H1 (cell line): ENCODE measurements around the gene CCDC191. TPM values are rescaled to one million over a fixed set of nuclear protein-coding genes. Genes with fewer than 3 reads are reported as not detected.

ENCODE experiments used
- CTCF ChIA-PET: fragments of 300-600 bp; sonication (Branson Sonifier 250); formaldehyde crosslinking; loops from one replicate; lab custom pipeline; 2021; ENCODE audit not compliant: partially characterized antibody; lab: Charles Lee
- POLR2A ChIA-PET: fragments of 300-600 bp; sonication (Branson Sonifier 250); formaldehyde crosslinking; loops from one replicate; lab custom pipeline; 2021; ENCODE audit warnings: inconsistent platforms; ENCODE audit not compliant: partially characterized antibody; lab: Charles Lee
- DNase-seq, 2 experiments: peaks; one replicate each; pipeline versions ENCODE4 v3.0.0 to v3.0.0-alpha.2; 2010 to 2022; ENCODE audit warnings: low spot score in 2 of 2, low read depth in 1 of 2, mixed read lengths in 1 of 2
- FAIRE-seq: peaks from 2 replicates; lab custom pipeline; 2011; peaks lifted over from hg19 to GRCh38; lab: Jason Lieb, UNC
- H2AFZ ChIP-seq: 2 replicates; pipeline ENCODE4 v1.8.1; 2012; ENCODE audit warnings: low read length, inconsistent platforms
- H2AK5ac ChIP-seq: 2 replicates; pipeline ENCODE4 v1.6.1; 2013; ENCODE audit warnings: low read depth, low read length
- H2BK120ac ChIP-seq: replicated peaks from 2 replicates; pipeline ENCODE3; 2013; ENCODE audit warnings: low read depth, low read length, inconsistent platforms
- H2BK12ac ChIP-seq: 2 replicates; pipeline ENCODE4 v1.6.1; 2013; ENCODE audit warnings: low read depth, low read length
- H2BK15ac ChIP-seq: 2 replicates; pipeline ENCODE4 v1.6.1; 2013; ENCODE audit warnings: low read length
- H2BK20ac ChIP-seq: 2 replicates; pipeline ENCODE4 v1.6.1; 2013; ENCODE audit warnings: low read length
- H2BK5ac ChIP-seq: 2 replicates; pipeline ENCODE4 v1.6.1; 2013; ENCODE audit warnings: low read depth, low read length
- H3K14ac ChIP-seq: 2 replicates; pipeline ENCODE4 v1.6.1; 2013; ENCODE audit warnings: inconsistent platforms; ENCODE audit not compliant: insufficient read length
- H3K18ac ChIP-seq: 2 replicates; pipeline ENCODE4 v1.6.1; 2013; ENCODE audit warnings: low read length; ENCODE audit errors: extremely low read depth
- H3K23ac ChIP-seq: 2 replicates; pipeline ENCODE4 v1.6.1; 2013; ENCODE audit warnings: inconsistent platforms; ENCODE audit not compliant: insufficient read length
- H3K23me2 ChIP-seq: 2 replicates; pipeline ENCODE4 v1.6.1; 2013; ENCODE audit warnings: low read depth, low read length
- H3K27ac ChIP-seq: 2 replicates; pipeline ENCODE4 v1.6.1; 2011; ENCODE audit warnings: low read depth, low read length, inconsistent platforms
- H3K27me3 ChIP-seq, 4 experiments: replicated peaks in 1 of 4; 1 replicate in 1 of 4; 2 replicates in 3 of 4; pipeline versions ENCODE4 v1.6.1 to v1.8.1; 2011 to 2013; ENCODE audit warnings: low read length in 3 of 4, mild to moderate bottlenecking in 3 of 4, inconsistent platforms in 2 of 4, mixed read lengths in 2 of 4, moderate library complexity in 1 of 4; ENCODE audit not compliant: control insufficient read depth in 3 of 4, insufficient read depth in 3 of 4; ENCODE audit errors: extremely low read depth in 1 of 4
- H3K36me3 ChIP-seq, 4 experiments: 2 replicates each; pipeline versions ENCODE4 v1.6.1 to v1.8.1; 2011 to 2013; ENCODE audit warnings: mild to moderate bottlenecking in 4 of 4, low read length in 3 of 4, moderate library complexity in 2 of 4, control low read depth in 1 of 4, inconsistent platforms in 1 of 4; ENCODE audit not compliant: insufficient read depth in 4 of 4, control insufficient read depth in 2 of 4
- H3K4ac ChIP-seq: replicated peaks from 2 replicates; pipeline ENCODE3; 2013; ENCODE audit warnings: low read length, low read depth, mixed read lengths, inconsistent platforms; ENCODE audit not compliant: insufficient read length
- H3K4me1 ChIP-seq, 4 experiments: replicated peaks in 1 of 4; 1 replicate in 1 of 4; 2 replicates in 3 of 4; pipeline versions ENCODE4 v1.6.1 to v1.8.1; 2011 to 2013; ENCODE audit warnings: low read length in 3 of 4, inconsistent platforms in 2 of 4, mixed read lengths in 1 of 4; ENCODE audit not compliant: insufficient read depth in 4 of 4, control insufficient read depth in 3 of 4
- H3K4me2 ChIP-seq, 2 experiments: 2 replicates each; pipeline versions ENCODE4 v1.6.1 to v1.8.1; 2011 to 2013; ENCODE audit warnings: low read depth in 2 of 2, low read length in 2 of 2, control low read depth in 1 of 2, inconsistent platforms in 1 of 2, mild to moderate bottlenecking in 1 of 2; ENCODE audit not compliant: insufficient read depth in 1 of 2
- H3K4me3 ChIP-seq, 4 experiments: fragments of 200-600, 300-600 bp in 1 of 4; sonication (generic), shearing (Covaris generic), sonication (Bioruptor Twin) in 1 of 4; 2 replicates each; pipeline versions ENCODE4 v1.5.1 to v1.8.1; 2011 to 2016; ENCODE audit warnings: low read length in 4 of 4, low read depth in 3 of 4, control low read depth in 2 of 4, inconsistent platforms in 2 of 4, mild to moderate bottlenecking in 2 of 4, mixed read lengths in 1 of 4, moderate library complexity in 1 of 4; ENCODE audit not compliant: insufficient read depth in 2 of 4; ENCODE audit errors: extremely low read depth in 1 of 4
- H3K56ac ChIP-seq: replicated peaks from 2 replicates; pipeline ENCODE3; 2013; ENCODE audit warnings: low read depth, mild to moderate bottlenecking, mixed read lengths, low read length, inconsistent platforms; ENCODE audit not compliant: insufficient read length
- H3K79me1 ChIP-seq: 2 replicates; pipeline ENCODE4 v1.6.1; 2013; ENCODE audit warnings: low read depth, low read length, control low read depth
- H3K79me2 ChIP-seq, 2 experiments: 2 replicates each; pipeline versions ENCODE4 v1.6.1 to v1.8.1; 2012 to 2013; ENCODE audit warnings: low read length in 2 of 2, mild to moderate bottlenecking in 2 of 2, inconsistent platforms in 1 of 2; ENCODE audit not compliant: insufficient read depth in 2 of 2, control insufficient read depth in 1 of 2
- H3K9ac ChIP-seq, 4 experiments: replicated peaks in 1 of 4; 1 replicate in 1 of 4; 2 replicates in 3 of 4; pipeline versions ENCODE4 v1.6.1 to v1.8.1; 2011 to 2013; ENCODE audit warnings: low read depth in 3 of 4, low read length in 3 of 4, control low read depth in 2 of 4, mild to moderate bottlenecking in 2 of 4, moderate library complexity in 2 of 4, inconsistent platforms in 1 of 4; ENCODE audit errors: extremely low read depth in 1 of 4
- H3K9me3 ChIP-seq, 2 experiments: 2 replicates each; pipeline versions ENCODE4 v1.6.1 to v1.8.1; 2012 to 2013; ENCODE audit warnings: mild to moderate bottlenecking in 2 of 2, moderate library complexity in 2 of 2, control low read depth in 1 of 2, inconsistent platforms in 1 of 2, low read depth in 1 of 2, low read length in 1 of 2, mixed read lengths in 1 of 2; ENCODE audit not compliant: insufficient read depth in 2 of 2
- H4K20me1 ChIP-seq, 2 experiments: replicated peaks in 1 of 2; 2 replicates each; pipeline versions ENCODE3 to v1.8.1; 2011 to 2013; ENCODE audit warnings: inconsistent platforms in 2 of 2, low read length in 2 of 2, mild to moderate bottlenecking in 1 of 2; ENCODE audit not compliant: insufficient read depth in 2 of 2, control insufficient read depth in 1 of 2
- H4K5ac ChIP-seq: 2 replicates; pipeline ENCODE4 v1.6.1; 2013; ENCODE audit warnings: low read length, low read depth, mixed read lengths, inconsistent platforms; ENCODE audit not compliant: insufficient read length
- H4K8ac ChIP-seq: 2 replicates; pipeline ENCODE4 v1.8.0; 2013; ENCODE audit warnings: mild to moderate bottlenecking, moderate library complexity, low read length, inconsistent platforms; ENCODE audit not compliant: insufficient read depth; ENCODE audit errors: extremely low read depth
- H4K91ac ChIP-seq: replicated peaks from 2 replicates; pipeline ENCODE3; 2013; ENCODE audit warnings: low read length, mixed read lengths, inconsistent platforms; ENCODE audit not compliant: insufficient read length
- ASH2L ChIP-seq: fragments of 200-600, 300-600 bp; sonication (generic); IDR thresholded peaks from one replicate; pipeline ENCODE4 v1.7.1; 2017; ENCODE audit warnings: low read length
- CTBP2 ChIP-seq: IDR thresholded peaks from 2 replicates; pipeline ENCODE4 v1.7.0; 2011; ENCODE audit warnings: borderline replicate concordance, mild to moderate bottlenecking, moderate library complexity, mixed read lengths, low read length; ENCODE audit not compliant: insufficient read depth, insufficient read length
- JUN ChIP-seq: IDR thresholded peaks from 2 replicates; pipeline ENCODE4 v1.6.1; 2011; ENCODE audit warnings: low read depth, mild to moderate bottlenecking, improper control_type of control experiment, low read length
- TAF7 ChIP-seq: optimal IDR thresholded peaks from 2 replicates; pipeline ENCODE3; 2011; ENCODE audit warnings: low read depth, mild to moderate bottlenecking, inconsistent platforms, low read length, moderate library complexity, borderline replicate concordance
- WGBS, 2 experiments: shearing (Covaris generic) in 1 of 2; methylation state at CpG; one replicate each; pipeline versions ENCODE4 v1.1.6 to v1.1.7; 2013 to 2015; ENCODE audit warnings: low lambda C conversion rate in 2 of 2, mixed read lengths in 2 of 2, inconsistent platforms in 1 of 2, low coverage in 1 of 2, missing lambda C conversion rate in 1 of 2; ENCODE audit not compliant: insufficient replicate concordance in 2 of 2, insufficient coverage in 1 of 2, insufficient read length in 1 of 2; ENCODE audit errors: extremely low coverage in 1 of 2, missing lambda C conversion rate in 1 of 2; 5-methylcytosine and 5-hydroxymethylcytosine counted together
- polyA plus RNA-seq, 7 experiments: library from polyadenylated mRNA; depleted of rRNA in 3 of 7; stranded (reverse) in 5 of 7; unstranded in 2 of 7; fragments of >200 nt in 5 of 7; fragments of 200-250 nt in 2 of 7; gene quantifications; 1 replicate in 5 of 7; 2 replicates in 1 of 7; 4 replicates in 1 of 7; pipeline versions ENCODE4 v1.2.1 to v1.2.3, GENCODE V29; 2011 to 2013; ENCODE audit warnings: missing spikeins in 2 of 7, mixed read lengths in 2 of 7
- total RNA-seq: library from RNA; stranded (reverse); fragmentation: NEBNext Ultra II Directional; extraction: Animal tissue kit (Norgen Biotek cat#: 25700); gene quantifications from 2 replicates; pipeline ENCODE4 v1.2.1, GENCODE V29; 2021

CCDC191 gene
- total and polyA plus RNA-seq, 2 of the 8 experiments (the other 6 are each of a cell fraction or from before 2014, with no cell fraction given): 0.65 to 1.3 TPM

DNA sequence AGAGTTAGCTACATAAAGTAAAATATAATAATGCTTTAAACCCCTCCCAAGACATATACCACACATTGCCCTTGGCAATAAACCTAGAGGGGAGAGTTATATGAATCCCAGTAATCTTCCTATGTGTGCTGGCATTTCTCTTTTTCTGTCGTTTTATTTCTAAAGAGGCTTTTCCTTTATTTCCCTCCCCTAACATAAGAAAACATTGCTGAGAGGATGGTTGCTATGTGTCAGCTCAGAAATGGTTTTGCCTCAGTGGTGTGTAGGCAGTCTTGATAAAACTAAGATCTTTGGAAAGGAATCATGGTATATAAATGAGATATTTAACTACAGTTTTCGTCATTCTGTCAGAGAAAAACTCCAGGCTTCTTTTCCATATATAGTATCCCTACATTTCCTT, 30.0 kb downstream of the CCDC191 start:
- no peak for FAIRE-seq
- WGBS, 2 experiments: 67% methylated on average over 2 of the region's 2 CpGs; no CpG with 5 or more reads in 1 of the 2 experiments

More for the DNA sequence above, 30.0 kb downstream of the CCDC191 start:
- Histone ChIP-seq H3K36me3 (no peaks in the 10 kb centered on the region), H3K4ac (no peak overlapping the region), H2AFZ (no peak overlapping the region), H4K5ac (no peak overlapping the region), H3K56ac (no peak overlapping the region), H3K4me1 (no peaks in the 10 kb centered on the region), H4K91ac (no peak overlapping the region), H2BK12ac (no peak overlapping the region), H4K8ac (no peak overlapping the region), H3K27ac (no peak overlapping the region), H3K18ac (no peak overlapping the region), H3K79me2 (no peaks in the 10 kb centered on the region), H3K27me3 (no peaks in the 10 kb centered on the region), H2BK120ac (no peak overlapping the region), H2BK5ac (no peak overlapping the region), H3K14ac (no peak overlapping the region), H4K20me1 (no peaks in the 10 kb centered on the region), H2AK5ac (no peak overlapping the region), H2BK15ac (no peak overlapping the region), H3K9me3 (no peaks in the 10 kb centered on the region), H3K4me2 (no peak overlapping the region), H3K79me1 (no peaks in the 10 kb centered on the region), H3K23me2 (no peaks in the 10 kb centered on the region), H3K9ac (no peak overlapping the region), H2BK20ac (no peak overlapping the region), H3K23ac (no peak overlapping the region), H3K4me3 (no peak overlapping the region)
- no peak for DNase-seq
- POLR2A ChIA-PET: no interaction called here
- TF ChIP-seq ASH2L: no peak
- TF ChIP-seq CTBP2: no peak
- no peak for TF ChIP-seq TAF7
- no peak for TF ChIP-seq JUN
- CTCF ChIA-PET: interaction anchor here (0.6 kb wide), 1 partner anchor 19 kb away, joined by 3 read pairs; no protein-coding TSS in a partner anchor
